PC-3 (cell line): ENCODE results near the gene PNO1. TPM values are rescaled to one million over a fixed set of nuclear protein-coding genes. Genes with fewer than 3 reads are reported as not detected.

Experiments used
- ATAC-seq: fragments of 200-7000 bp; cut with Tn5 transposase; 2 replicates; pipeline ENCODE4 v1.9.1; 2020; ENCODE audit warnings: mild to moderate bottlenecking, moderate library complexity
- BruUV-seq: library from RNA; stranded (reverse); fragments of 400-500 nt; replicated peaks from 2 replicates; lab custom pipeline; 2021; lab: Mats Ljungman, UMichigan
- CTCF ChIA-PET: fragments of 300-600 bp; sonication (Branson Sonifier 250); formaldehyde crosslinking; loops from one replicate; lab custom pipeline; 2022; ENCODE audit warnings: antibody characterized with exemption; lab: Charles Lee
- POLR2A ChIA-PET: fragments of 300-600 bp; sonication (Branson Sonifier 250); formaldehyde crosslinking; loops from one replicate; lab custom pipeline; 2022; ENCODE audit warnings: antibody characterized with exemption; ENCODE audit not compliant: unreplicated experiment; lab: Charles Lee
- DNase-seq: peaks from one replicate; pipeline ENCODE4 v3.0.0-alpha.2; 2015
- H2AFZ ChIP-seq: fragments of 300-600 bp; sonication (generic); 2 replicates; pipeline ENCODE4 v1.6.0; 2016; ENCODE audit warnings: antibody characterized with exemption, low read length
- H3F3A ChIP-seq: fragments of 300-600 bp; sonication (generic); one replicate; pipeline ENCODE4 v1.6.0; 2017; ENCODE audit warnings: antibody characterized with exemption, low read length, control low read depth, mild to moderate bottlenecking; ENCODE audit not compliant: unreplicated experiment
- H3K27ac ChIP-seq: fragments of 300-600 bp; sonication (generic); 2 replicates; pipeline ENCODE4 v1.5.1; 2016; ENCODE audit warnings: mild to moderate bottlenecking, low read length
- H3K27me3 ChIP-seq: fragments of 300-600 bp; sonication (generic); 2 replicates; pipeline ENCODE4 v1.6.1; 2016; ENCODE audit warnings: low read length, mixed read lengths
- H3K36me3 ChIP-seq: fragments of 300-600 bp; sonication (generic); 2 replicates; pipeline ENCODE4 v1.6.1; 2016; ENCODE audit warnings: low read depth, mixed run types, low read length, mixed read lengths
- H3K4me1 ChIP-seq: fragments of 300-600 bp; sonication (generic); 2 replicates; pipeline ENCODE4 v1.5.1; 2016; ENCODE audit warnings: low read length; ENCODE audit not compliant: insufficient read depth
- H3K4me2 ChIP-seq: fragments of 300-600 bp; sonication (generic); 2 replicates; pipeline ENCODE4 v1.6.0; 2016; ENCODE audit warnings: low read length
- H3K4me3 ChIP-seq: fragments of 300-600 bp; sonication (generic); 2 replicates; pipeline ENCODE4 v1.5.1; 2016; ENCODE audit warnings: mild to moderate bottlenecking, low read length, mixed read lengths
- H3K79me2 ChIP-seq: fragments of 300-600 bp; sonication (generic); 2 replicates; pipeline ENCODE4 v1.6.1; 2017; ENCODE audit warnings: low read length, mixed read lengths
- H3K9ac ChIP-seq: fragments of 300-600 bp; sonication (generic); 2 replicates; pipeline ENCODE4 v1.6.0; 2016; ENCODE audit warnings: mild to moderate bottlenecking, low read length
- H3K9me2 ChIP-seq: fragments of 300-600 bp; sonication (generic); replicated peaks from 2 replicates; pipeline ENCODE4 v1.6.1; 2016; ENCODE audit warnings: mixed run types, low read length, mixed read lengths
- H3K9me3 ChIP-seq: fragments of 300-600 bp; sonication (generic); 2 replicates; pipeline ENCODE4 v1.6.1; 2016; ENCODE audit warnings: low read length, mixed read lengths
- H4K20me1 ChIP-seq: fragments of 300-600 bp; sonication (generic); 2 replicates; pipeline ENCODE4 v1.6.1; 2016; ENCODE audit warnings: low read length, mixed read lengths
- CTCF ChIP-seq: fragments of 300-600 bp; sonication (generic); conservative IDR thresholded peaks from 2 replicates; pipeline ENCODE4 v1.5.1; 2017; ENCODE audit warnings: antibody characterized with exemption, low read depth, mild to moderate bottlenecking, low read length
- EZH2 ChIP-seq: fragments of 300-600 bp; sonication (generic); IDR thresholded peaks from one replicate; pipeline ENCODE4 v1.6.1; 2017; ENCODE audit warnings: antibody characterized with exemption, mild to moderate bottlenecking, low read length; ENCODE audit not compliant: unreplicated experiment
- EZH2phosphoT487 ChIP-seq: fragments of 300-600 bp; sonication (generic); IDR thresholded peaks from 2 replicates; pipeline ENCODE4 v1.6.1; 2018; ENCODE audit warnings: mild to moderate bottlenecking, antibody characterized with exemption, low read length, borderline replicate concordance
- intact Hi-C: fragments of 100-400 bp; cut with micrococcal nuclease; formaldehyde crosslinking; loops from 2 replicates; pipeline ENCODE4 v1.9.0; 2023
- total RNA-seq: library from RNA; depleted of rRNA; stranded (reverse); fragments of >200 nt; gene quantifications from 2 replicates; pipeline ENCODE4 v1.2.3, GENCODE V29; 2014

The PNO1 gene
- total RNA-seq, 1 experiment from 2014 or later: 50.8 TPM

GRCh38 chr2:68214381-68214780 lies 56.7 kb downstream of the PNO1 start:
- ATAC-seq (no peak), DNase-seq (no peak)
- Histone ChIP-seq H3F3A (no peaks in the 10 kb centered on the region), H3K27me3 (no peaks in the 10 kb centered on the region), H3K9me2 (no peaks in the 10 kb centered on the region), H3K36me3 (peaks cover 9% of the 10 kb centered on the region; the same call in 1 of the 2 replicates), H3K4me2 (no peak overlapping the region), H3K9me3 (no peaks in the 10 kb centered on the region), H3K79me2 (peaks cover 96% of the 10 kb centered on the region), H3K4me3 (no peak overlapping the region), H2AFZ (no peak overlapping the region), H3K9ac (no peak overlapping the region), H3K4me1 (no peaks in the 10 kb centered on the region), H4K20me1 (peaks cover 15% of the 10 kb centered on the region), H3K27ac (no peak overlapping the region)
- POLR2A ChIA-PET: no interaction called here
- intact Hi-C loops: no loop called here
- TF ChIP-seq EZH2: no peak
- no TSS peak for BruUV-seq
- CTCF ChIA-PET: no interaction called here

- no peak for ATAC-seq
- BruUV-seq: no TSS peak
- Histone ChIP-seq H3K9me3 (no peaks in the 10 kb centered on the region), H4K20me1 (peaks cover 15% of the 10 kb centered on the region; the same call in 1 of the 2 replicates), H2AFZ (no peak overlapping the region), H3K4me3 (no peak overlapping the region), H3K79me2 (peaks cover 98% of the 10 kb centered on the region), H3K4me2 (no peak overlapping the region), H3K36me3 (peaks cover 9% of the 10 kb centered on the region; the same call in 1 of the 2 replicates), H3K27ac (no peak overlapping the region), H3K27me3 (no peaks in the 10 kb centered on the region), H3K9me2 (no peaks in the 10 kb centered on the region), H3F3A (no peaks in the 10 kb centered on the region), H3K9ac (no peak overlapping the region), H3K4me1 (no peaks in the 10 kb centered on the region)
- TF ChIP-seq CTCF (no peak), EZH2 (no peak), EZH2phosphoT487 (no peak)
- ChIA-PET POLR2A (no interaction called here), CTCF (no interaction called here)
- DNase-seq: no peak
- intact Hi-C loops: no loop called here
Measured at GRCh38 chr2:68216454-68217310, 59.0 kb downstream of the PNO1 start.

GRCh38 chr2:68217729-68218128 lies 60.0 kb downstream of the PNO1 start:
- ATAC-seq: no peak
- POLR2A ChIA-PET: no interaction called here
- H3K27me3 ChIP-seq: no peaks in the 10 kb centered on the region

More at GRCh38 chr2:68217729-68218128, 60.0 kb downstream of the PNO1 start:
- Histone ChIP-seq H3F3A (no peaks in the 10 kb centered on the region), H4K20me1 (peaks cover 15% of the 10 kb centered on the region; the same call in 1 of the 2 replicates), H3K79me2 (peaks cover 98% of the 10 kb centered on the region), H3K27ac (no peak overlapping the region), H3K4me2 (no peak overlapping the region), H2AFZ (no peak overlapping the region), H3K9me2 (no peaks in the 10 kb centered on the region), H3K9me3 (no peaks in the 10 kb centered on the region), H3K4me1 (no peaks in the 10 kb centered on the region), H3K9ac (no peak overlapping the region), H3K36me3 (peaks cover 7% of the 10 kb centered on the region; the same call in 1 of the 2 replicates), H3K4me3 (no peak overlapping the region)
- intact Hi-C loops: no loop called here
- CTCF ChIA-PET: no interaction called here
- DNase-seq: no peak
- no TSS peak for BruUV-seq
- TF ChIP-seq EZH2: no peak
- no peak for TF ChIP-seq CTCF
- no peak for TF ChIP-seq EZH2phosphoT487
